Esophagus squamous epithelium (tissue), 4 donors: Measurements from ENCODE around the gene PIK3C3.

ENCODE experiments used
- CTCF ChIP-seq, 6 experiments: fragments of 450-650 bp in 4 of 6; fragments of 200-600 bp in 2 of 6; sonication (generic) in 2 of 6; IDR thresholded peaks; one replicate each; pipeline ENCODE4 v1.5.1; 2016 to 2019; ENCODE audit warnings: antibody characterized with exemption in 6 of 6, mild to moderate bottlenecking in 4 of 6, moderate library complexity in 4 of 6
- POLR2A ChIP-seq, 4 donors: fragments of 450-650 bp; IDR thresholded peaks; one replicate each; pipeline ENCODE4 v1.6.1; 2017; ENCODE audit warnings: antibody characterized with exemption in 4 of 4, mild to moderate bottlenecking in 4 of 4, moderate library complexity in 3 of 4

- no peak for TF ChIP-seq POLR2A (IDR thresholded peaks at IDR 0.05)
- TF ChIP-seq CTCF (IDR thresholded peaks at IDR 0.05), result no peak
Measured at GRCh38 chr18:41985914-41986313, 30.9 kb downstream of the PIK3C3 start.
